MCF 10A (cell line): Measurements from ENCODE around the gene ATOSB. TPM values are rescaled to one million over a fixed set of nuclear protein-coding genes. Genes with fewer than 3 reads are reported as not detected.

ENCODE experiments used
- BruUV-seq: library from RNA; stranded (reverse); fragments of 400-500 nt; replicated peaks from 2 replicates; lab custom pipeline; 2021; lab: Mats Ljungman, UMichigan
- CTCF ChIA-PET: fragments of 300-600 bp; sonication (Branson Sonifier 250); formaldehyde crosslinking; extraction: SDS; loops from one replicate; lab custom pipeline; 2021; ENCODE audit warnings: antibody characterized with exemption, inconsistent platforms; lab: Yijun Ruan, JAX
- POLR2A ChIA-PET: fragments of 300-600, 350-650 bp; sonication (Branson Sonifier 250); formaldehyde crosslinking; extraction: SDS; loops from one replicate; lab custom pipeline; 2020; ENCODE audit warnings: antibody characterized with exemption, inconsistent platforms; lab: Yijun Ruan, JAX
- DNase-seq: peaks from one replicate; pipeline ENCODE4 v3.0.0-alpha.2; 2018; ENCODE audit not compliant: unreplicated experiment
- H3K27ac Mint-ChIP-seq: one replicate; pipeline ENCODE4 v1.8.0; 2022; ENCODE audit warnings: mild to moderate bottlenecking, low read depth, mixed read lengths; ENCODE audit not compliant: unreplicated experiment
- H3K27me3 Mint-ChIP-seq: one replicate; pipeline ENCODE4 v1.8.0; 2022; ENCODE audit warnings: mixed read lengths; ENCODE audit not compliant: insufficient read depth, unreplicated experiment
- H3K36me3 Mint-ChIP-seq: one replicate; pipeline ENCODE4 v1.8.0; 2022; ENCODE audit warnings: mild to moderate bottlenecking, moderate library complexity, mixed read lengths; ENCODE audit not compliant: insufficient read depth, unreplicated experiment
- H3K4me1 Mint-ChIP-seq: one replicate; pipeline ENCODE4 v1.8.0; 2022; ENCODE audit warnings: mixed read lengths; ENCODE audit not compliant: insufficient read depth, unreplicated experiment
- H3K4me3 Mint-ChIP-seq: one replicate; pipeline ENCODE4 v1.8.0; 2022; ENCODE audit warnings: mild to moderate bottlenecking, moderate library complexity, mixed read lengths; ENCODE audit not compliant: unreplicated experiment
- H3K9me3 Mint-ChIP-seq: one replicate; pipeline ENCODE4 v1.8.0; 2022; ENCODE audit warnings: mixed read lengths; ENCODE audit not compliant: unreplicated experiment
- CTCF ChIP-seq: fragments of 200-600 bp; IDR thresholded peaks from one replicate; pipeline ENCODE4 v1.8.0; 2022; ENCODE audit warnings: antibody characterized with exemption, mild to moderate bottlenecking; ENCODE audit not compliant: unreplicated experiment
- intact Hi-C: fragments of 100-400 bp; cut with micrococcal nuclease; formaldehyde crosslinking; loops from 2 replicates; pipeline ENCODE4 v1.14.1; 2022
- total RNA-seq: library from RNA; stranded (reverse); gene quantifications from 2 replicates; pipeline ENCODE4 v1.2.3, GENCODE V29; 2022

ATOSB gene
- total RNA-seq, 1 experiment from 2014 or later = 26.0 TPM

GRCh38 chr9:35107297-35108290 lies 8.1 kb downstream of the ATOSB start:
- Mint-ChIP-seq H3K4me3 (no peak overlapping the region), H3K4me1 (peaks cover 40% of the 10 kb centered on the region), H3K27ac (no peak overlapping the region), H3K9me3 (no peaks in the 10 kb centered on the region), H3K36me3 (peaks cover 53% of the 10 kb centered on the region), H3K27me3 (no peaks in the 10 kb centered on the region)
- ChIA-PET POLR2A (no interaction called here), CTCF (interaction anchor here (0.6 to 3.6 kb wide), 4 partner anchors 10 to 438 kb away, joined by 3 to 21 read pairs (median 6); partner anchors contain the start of gene PIGO)
- DNase-seq = no peak
- no peak for TF ChIP-seq CTCF
- intact Hi-C loops = no loop called here
- no TSS peak for BruUV-seq

GRCh38 chr9:35106343-35106730 lies 9.3 kb downstream of the ATOSB start:
- Mint-ChIP-seq H3K36me3 (peaks cover 53% of the 10 kb centered on the region), H3K27ac (peak overlapping the region; percentile 67), H3K4me1 (peaks cover 35% of the 10 kb centered on the region), H3K9me3 (no peaks in the 10 kb centered on the region), H3K4me3 (no peak overlapping the region), H3K27me3 (no peaks in the 10 kb centered on the region)
- no peak for DNase-seq
- ChIA-PET CTCF (interaction anchor here (0.8 to 3.6 kb wide), 3 partner anchors 10 to 371 kb away, joined by 3 to 21 read pairs (median 5); partner anchors contain the start of gene PIGO), POLR2A (interaction anchor here (1.2 to 8.0 kb wide), 2 partner anchors 7 to 10 kb away, joined by 3 to 97 read pairs; partner anchors contain the start of genes ATOSB and PIGO)
- no peak for TF ChIP-seq CTCF
- no TSS peak for BruUV-seq
- intact Hi-C loops = no loop called here

GRCh38 chr9:35105571-35106342 lies 9.9 kb downstream of the ATOSB start:
- DNase-seq = no peak
- Mint-ChIP-seq H3K27ac (peak overlapping the region; percentile 67), H3K9me3 (no peaks in the 10 kb centered on the region), H3K4me1 (peaks cover 34% of the 10 kb centered on the region), H3K36me3 (peaks cover 58% of the 10 kb centered on the region), H3K27me3 (no peaks in the 10 kb centered on the region), H3K4me3 (no peak overlapping the region)
- BruUV-seq = no TSS peak
- POLR2A ChIA-PET = interaction anchor here (1.2 to 8.0 kb wide), 3 partner anchors 8 to 34 kb away, joined by 3 to 97 read pairs (median 4); partner anchors contain the start of genes ATOSB, PIGO and VCP
- intact Hi-C loops = no loop called here
- no peak for TF ChIP-seq CTCF
- CTCF ChIA-PET = interaction anchor here (0.8 to 3.6 kb wide), 3 partner anchors 10 to 372 kb away, joined by 3 to 21 read pairs (median 5); partner anchors contain the start of gene PIGO
